ENCODE measurements around the gene LYPLA2.
"Not testable (repeated sequence)": the region's sequence is repeated elsewhere in the genome, so short reads cannot be mapped to it uniquely, and the experiment has no call there.

LYPLA2 gene

GRCh38 chr1:23779826-23780371 lies 11.0 kb upstream of the LYPLA2 start:
- DNase-seq (ENCODE audit: low read depth): no peak

- not testable (repeated sequence) for DNase-seq (ENCODE audit: low read depth)
Observed at GRCh38 chr1:23783141-23783540, 7.8 kb upstream of the LYPLA2 start.

- DNase-seq (ENCODE audit: low read depth): no peak
Observed at GRCh38 chr1:23784846-23785245, 6.1 kb upstream of the LYPLA2 start.

- DNase-seq (ENCODE audit: low read depth): no peak
Observed at GRCh38 chr1:23787701-23788100, 3.2 kb upstream of the LYPLA2 start.

DNA sequence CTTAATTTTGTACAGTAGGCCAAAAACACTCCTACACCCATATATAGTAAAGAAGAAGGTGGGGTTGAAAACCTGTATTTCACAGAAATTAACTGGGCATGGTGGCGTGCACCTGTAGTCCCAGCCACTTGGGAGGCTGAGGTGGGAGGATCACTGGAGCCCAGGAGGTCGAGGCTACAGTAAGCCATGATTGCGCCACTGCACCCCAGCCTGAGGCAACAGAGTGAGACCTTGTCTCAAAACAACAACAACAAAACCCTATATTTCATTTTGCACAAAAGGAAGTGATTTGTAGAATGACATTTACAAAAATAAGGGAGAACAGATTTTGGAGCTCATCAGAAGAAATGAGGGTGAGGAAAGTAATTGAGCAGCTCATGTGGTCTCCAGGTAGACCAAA lies 2.2 kb upstream of the LYPLA2 start:
- no peak for DNase-seq (ENCODE audit: low read depth)

DNA sequence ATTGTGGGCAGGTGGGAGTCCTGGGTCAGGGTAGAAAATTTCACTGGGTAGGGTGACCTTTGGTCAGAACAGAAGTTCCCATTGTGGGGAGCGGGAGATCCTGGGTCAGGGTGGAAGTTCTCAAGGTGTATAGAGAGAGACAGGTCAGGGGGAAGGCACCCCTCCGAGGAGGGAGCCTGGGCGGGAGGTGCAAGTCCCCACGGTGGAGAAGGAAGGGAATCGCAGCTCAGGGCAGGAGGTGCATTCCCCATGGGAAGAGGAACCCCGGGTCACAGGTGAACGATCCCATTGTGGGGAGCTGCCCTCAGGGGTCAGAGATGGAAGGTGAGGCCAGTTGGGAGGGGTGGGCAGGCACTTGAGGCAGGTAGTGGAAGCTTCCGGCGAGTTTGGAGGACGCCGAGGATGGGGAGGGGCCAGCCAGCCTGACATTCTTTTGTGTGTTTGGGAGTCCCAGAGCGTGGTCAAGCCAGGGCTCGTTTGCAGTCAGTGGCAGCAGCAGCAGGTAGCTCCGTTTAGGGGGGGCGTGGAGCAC lies 637 bp downstream of the LYPLA2 start:
- no peak for DNase-seq (ENCODE audit: low read depth)

DNA sequence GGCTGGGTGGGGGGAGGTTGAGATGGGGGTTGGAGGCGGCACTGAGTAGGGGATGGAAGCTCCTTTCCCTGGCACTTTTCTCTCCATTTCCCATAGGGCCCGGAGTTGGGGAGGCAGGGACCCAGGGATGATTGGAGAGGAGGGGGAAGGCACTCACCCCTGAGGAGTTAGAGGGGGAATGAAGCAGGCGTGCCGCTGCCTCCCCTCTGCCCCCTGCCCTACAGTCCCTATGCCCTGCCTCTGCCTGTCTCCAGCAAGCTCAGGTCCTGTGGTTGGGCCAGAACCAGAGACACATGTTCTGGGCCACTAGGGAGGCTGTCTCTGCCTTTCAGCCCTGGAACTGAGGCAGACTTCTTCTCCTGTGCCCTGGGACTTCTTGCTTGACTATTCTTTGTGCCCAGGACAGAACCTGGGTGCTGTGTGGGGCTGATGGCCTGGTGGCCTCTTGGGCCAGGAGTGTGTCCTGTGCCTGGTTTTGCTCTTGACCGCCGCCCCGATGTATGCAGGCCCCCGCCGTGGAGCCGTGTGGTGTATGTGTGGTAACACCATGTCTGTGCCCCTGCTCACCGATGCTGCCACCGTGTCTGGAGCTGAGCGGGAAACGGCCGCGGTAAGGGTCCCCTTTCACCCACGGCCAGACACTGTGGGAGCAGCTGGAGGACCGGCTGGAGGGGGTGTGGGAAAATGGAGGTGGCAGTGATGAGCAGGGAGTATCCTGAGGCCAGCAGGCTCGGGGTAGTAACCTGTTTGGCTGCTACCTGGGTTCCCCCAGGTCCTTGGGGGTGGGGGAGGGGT lies 1.4 kb downstream of the LYPLA2 start:
- no peak for DNase-seq (ENCODE audit: low read depth)

GRCh38 chr1:23793018-23793781 lies 2.3 kb downstream of the LYPLA2 start:
- no peak for DNase-seq (ENCODE audit: low read depth)

GRCh38 chr1:23793861-23794731 lies 3.2 kb downstream of the LYPLA2 start:
- DNase-seq (ENCODE audit: low read depth): no peak

- not testable (repeated sequence) for DNase-seq (ENCODE audit: low read depth)
Observed at GRCh38 chr1:23794732-23795182, 3.8 kb downstream of the LYPLA2 start.

- DNase-seq (ENCODE audit: low read depth): no peak
Observed at GRCh38 chr1:23795676-23796465, 4.9 kb downstream of the LYPLA2 start.

DNA sequence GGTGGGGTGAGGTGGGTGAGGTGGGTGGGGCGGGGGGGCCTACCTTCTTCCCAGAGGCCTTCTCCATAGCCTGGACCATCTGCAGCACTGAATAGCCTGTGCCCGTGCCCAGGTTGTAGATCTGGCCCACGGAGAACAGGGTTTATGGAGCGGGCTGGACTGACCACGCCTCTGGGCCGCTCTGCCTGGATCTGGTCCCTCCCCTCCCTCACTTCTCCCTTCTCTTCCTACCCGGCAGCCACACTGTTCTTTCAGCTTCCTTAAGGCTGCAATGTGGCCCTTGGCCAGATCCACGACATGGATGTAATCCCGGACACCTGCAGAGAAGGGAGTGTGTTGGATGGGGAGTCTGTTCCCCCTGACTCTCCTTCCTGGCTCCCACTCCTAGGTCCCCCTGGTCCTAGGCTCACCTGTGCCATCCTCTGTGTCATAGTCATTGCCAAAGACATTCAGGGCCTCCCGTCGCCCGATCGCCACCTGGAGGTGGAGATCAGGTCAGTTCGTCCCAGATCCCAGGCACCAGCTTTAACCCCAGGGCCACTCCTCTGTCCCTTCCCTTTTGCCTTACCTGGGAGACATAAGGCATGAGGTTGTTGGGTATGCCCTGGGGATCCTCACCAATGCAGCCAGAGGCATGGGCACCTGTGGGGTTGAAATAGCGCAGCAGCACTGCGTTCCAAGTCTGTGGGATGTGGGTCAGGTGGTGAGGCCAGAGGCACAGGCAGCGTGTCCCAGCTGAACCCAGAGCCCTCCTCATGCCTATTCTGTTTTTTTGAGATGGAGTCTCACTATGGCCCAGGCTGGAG lies 5.7 kb downstream of the LYPLA2 start:
- no peak for DNase-seq (ENCODE audit: low read depth)

- no peak for DNase-seq (ENCODE audit: low read depth)
Observed at GRCh38 chr1:23797478-23798448, 6.8 kb downstream of the LYPLA2 start.

DNA sequence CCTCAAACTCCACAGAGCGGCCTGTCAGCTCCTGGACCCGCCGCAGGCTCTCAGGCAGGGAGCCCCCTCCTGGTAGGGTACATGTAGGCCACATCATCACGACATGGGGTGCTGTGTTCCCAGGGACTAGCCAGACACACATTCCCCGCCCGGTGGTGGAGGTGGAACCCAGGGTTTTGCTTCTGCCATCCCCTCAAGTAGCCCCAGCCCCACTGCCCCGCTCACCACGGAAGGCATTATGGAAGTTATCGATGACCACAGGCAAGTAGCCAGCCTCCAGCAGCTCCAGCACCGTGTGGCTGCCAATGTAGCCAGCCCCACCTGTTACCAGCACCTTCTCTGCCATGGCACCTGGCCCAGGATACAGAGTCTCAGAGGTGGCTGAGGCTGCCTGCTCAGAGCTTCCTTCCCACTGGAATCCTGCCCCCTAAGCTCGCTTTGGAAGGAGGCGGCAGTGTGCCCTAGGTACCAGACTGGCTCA lies 7.8 kb downstream of the LYPLA2 start:
- DNase-seq (ENCODE audit: low read depth): no peak

- DNase-seq (ENCODE audit: low read depth): no peak
Observed at GRCh38 chr1:23799255-23799569, 8.3 kb downstream of the LYPLA2 start.

GRCh38 chr1:23799570-23800399 lies 8.8 kb downstream of the LYPLA2 start:
- DNase-seq (ENCODE audit: low read depth): no peak

DNA sequence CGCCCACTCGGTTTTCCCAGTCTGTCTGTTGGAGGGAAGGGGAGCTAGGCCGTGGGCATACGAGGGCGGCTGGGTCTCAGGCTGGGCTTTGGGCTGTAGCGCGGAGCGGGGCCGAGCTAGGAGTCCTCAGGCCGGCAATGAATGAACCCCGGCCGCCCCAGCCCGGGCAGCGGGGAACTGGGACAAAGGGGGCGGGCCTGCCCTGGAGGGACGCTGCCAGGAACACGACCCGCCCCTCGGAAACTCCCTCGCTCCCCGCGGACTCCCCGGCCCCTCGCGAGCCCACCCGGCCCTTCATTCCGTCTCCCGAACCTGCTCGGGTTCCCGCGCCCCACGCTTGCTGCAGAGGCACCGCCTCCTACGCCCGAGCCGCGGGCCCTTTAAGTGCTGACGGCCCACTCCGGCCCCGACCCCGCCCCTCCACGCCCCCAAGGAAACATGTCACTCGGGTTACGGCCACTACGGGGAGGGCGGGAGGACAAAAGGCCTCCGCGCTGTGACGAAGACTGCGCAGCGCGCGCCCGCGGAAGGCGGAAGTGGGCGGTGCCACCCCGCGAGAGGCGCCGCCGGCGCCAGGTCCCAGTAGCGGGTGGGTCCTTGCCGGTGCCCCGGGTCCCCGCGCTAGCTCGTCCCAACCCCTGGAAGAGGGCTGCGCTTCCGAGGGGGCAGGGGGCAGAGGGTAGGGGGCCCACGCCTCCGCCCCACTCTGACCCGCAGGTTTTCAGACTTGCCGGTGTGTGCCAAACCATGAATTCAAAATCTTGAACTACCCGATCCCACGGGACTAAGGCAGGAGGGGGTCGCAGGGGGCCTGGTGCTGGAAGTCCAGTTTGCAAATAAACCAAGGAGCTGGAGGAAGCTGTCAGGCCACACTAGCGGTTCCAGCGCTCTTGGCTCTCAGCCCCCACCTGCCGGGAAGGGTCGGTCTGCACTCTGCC lies 9.7 kb downstream of the LYPLA2 start, which contains the start of gene GALE:
GALE (minus strand) TSS at position 355 of the 938 bp plus-strand sequence. CDS start 1,747 bp downstream, outside the sequence.
- DNase-seq (ENCODE audit: low read depth): peak; percentile 98

Measured in stimulated activated CD8-positive, alpha-beta memory T cell treated with anti-CD3 and anti-CD28 coated beads, Interleukin-7, amount 100 ng/mL, for 24 hours (primary cell).